ENCODE data around the gene PDE4D. TPM values are rescaled to one million over a fixed set of nuclear protein-coding genes. Genes with fewer than 3 reads are reported as not detected.

Gene PDE4D
- total RNA-seq, 1 donor from 2014 or later, result 85.8 TPM

GRCh38 chr5:59093329-59093728, 800.2 kb downstream of the PDE4D start:
- TF ChIP-seq, protein P1, sequence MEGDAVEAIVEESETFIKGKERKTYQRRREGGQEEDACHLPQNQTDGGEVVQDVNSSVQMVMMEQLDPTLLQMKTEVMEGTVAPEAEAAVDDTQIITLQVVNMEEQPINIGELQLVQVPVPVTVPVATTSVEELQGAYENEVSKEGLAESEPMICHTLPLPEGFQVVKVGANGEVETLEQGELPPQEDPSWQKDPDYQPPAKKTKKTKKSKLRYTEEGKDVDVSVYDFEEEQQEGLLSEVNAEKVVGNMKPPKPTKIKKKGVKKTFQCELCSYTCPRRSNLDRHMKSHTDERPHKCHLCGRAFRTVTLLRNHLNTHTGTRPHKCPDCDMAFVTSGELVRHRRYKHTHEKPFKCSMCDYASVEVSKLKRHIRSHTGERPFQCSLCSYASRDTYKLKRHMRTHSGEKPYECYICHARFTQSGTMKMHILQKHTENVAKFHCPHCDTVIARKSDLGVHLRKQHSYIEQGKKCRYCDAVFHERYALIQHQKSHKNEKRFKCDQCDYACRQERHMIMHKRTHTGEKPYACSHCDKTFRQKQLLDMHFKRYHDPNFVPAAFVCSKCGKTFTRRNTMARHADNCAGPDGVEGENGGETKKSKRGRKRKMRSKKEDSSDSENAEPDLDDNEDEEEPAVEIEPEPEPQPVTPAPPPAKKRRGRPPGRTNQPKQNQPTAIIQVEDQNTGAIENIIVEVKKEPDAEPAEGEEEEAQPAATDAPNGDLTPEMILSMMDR (IDR thresholded peaks at IDR 0.05), result no peak
- Histone ChIP-seq H3K4me3 (peak overlapping the region; percentile 51), H3K27me3 (no peaks in the 10 kb centered on the region), H3K9me3 (no peaks in the 10 kb centered on the region), H3K4me1 (peaks cover 6% of the 10 kb centered on the region), H3K36me3 (no peaks in the 10 kb centered on the region), H3K27ac (peak overlapping the region; percentile 34)
- ATAC-seq (peak; percentile 27), DNase-seq (no peak)
- intact Hi-C loops (cut with DNase I), result no loop called here

DNA sequence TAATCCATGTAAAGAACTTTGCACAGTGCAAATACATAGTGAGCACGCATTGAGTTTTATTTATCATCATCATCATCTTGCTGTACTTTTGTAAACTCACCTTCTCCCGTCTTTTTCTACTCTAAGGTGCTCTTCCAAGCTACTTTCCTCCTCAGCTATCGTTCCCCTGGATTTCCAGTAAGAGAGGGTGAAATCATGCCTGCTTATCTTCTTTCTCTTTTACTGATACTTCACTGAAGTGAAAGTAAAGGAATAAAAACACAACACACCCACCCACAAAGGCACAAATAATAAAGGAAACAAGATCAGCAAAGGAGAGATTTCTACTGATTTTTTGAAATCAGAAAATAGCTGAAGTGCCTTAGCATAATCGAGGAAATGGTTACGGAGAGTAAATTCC, 800.8 kb downstream of the PDE4D start:
- no peaks in the 10 kb centered on the region for H3K9me3 ChIP-seq
- peak overlapping the region; percentile 51 for H3K4me3 ChIP-seq
- intact Hi-C loops (cut with DNase I), result no loop called here
- TF ChIP-seq, protein P1 (IDR thresholded peaks at IDR 0.05), result no peak
- H3K27ac ChIP-seq, result peak overlapping the region; percentile 34
- no peaks in the 10 kb centered on the region for H3K27me3 ChIP-seq
- no peaks in the 10 kb centered on the region for H3K36me3 ChIP-seq
- DNase-seq (no peak), ATAC-seq (peak; percentile 35)
- H3K4me1 ChIP-seq, result peaks cover 6% of the 10 kb centered on the region

GRCh38 chr5:59091965-59092364, 801.6 kb downstream of the PDE4D start:
- Histone ChIP-seq H3K27ac (no peak overlapping the region), H3K4me3 (peak overlapping the region; percentile 51), H3K4me1 (peaks cover 6% of the 10 kb centered on the region), H3K9me3 (no peaks in the 10 kb centered on the region), H3K27me3 (no peaks in the 10 kb centered on the region), H3K36me3 (no peaks in the 10 kb centered on the region)
- TF ChIP-seq, protein P1 (IDR thresholded peaks at IDR 0.05), result no peak
- no peak for ATAC-seq
- intact Hi-C loops (cut with DNase I), result no loop called here
- DNase-seq, result no peak

- H3K27me3 ChIP-seq, result no peaks in the 10 kb centered on the region
- peaks cover 6% of the 10 kb centered on the region for H3K4me1 ChIP-seq
- no peak overlapping the region for H3K27ac ChIP-seq
- no peak overlapping the region for H3K4me3 ChIP-seq
- ATAC-seq (no peak), DNase-seq (no peak)
- TF ChIP-seq, protein P1 (IDR thresholded peaks at IDR 0.05), result no peak
- no peaks in the 10 kb centered on the region for H3K9me3 ChIP-seq
- intact Hi-C loops (cut with DNase I), result no loop called here
- no peaks in the 10 kb centered on the region for H3K36me3 ChIP-seq
Measured at GRCh38 chr5:59090323-59090722, 803.2 kb downstream of the PDE4D start.

DNA sequence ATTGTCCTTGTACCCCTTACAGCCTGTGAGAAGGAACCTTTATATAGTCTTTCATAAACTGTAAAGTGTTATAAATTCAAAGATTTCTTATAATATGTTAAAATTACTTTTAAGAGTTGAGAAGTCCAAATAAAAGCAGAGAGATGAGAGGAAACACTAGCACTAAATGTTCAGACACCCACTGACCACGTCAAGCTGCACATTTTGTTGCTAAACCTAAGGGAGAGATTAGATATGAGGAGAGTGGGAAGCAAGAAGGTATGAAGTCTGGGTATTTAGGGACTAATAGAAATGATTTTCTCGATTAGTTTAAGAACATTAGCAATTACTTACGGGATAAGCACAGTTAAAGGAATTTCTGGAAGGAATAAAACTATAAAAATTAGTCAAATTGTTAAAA, 803.8 kb downstream of the PDE4D start:
- no peak for ATAC-seq
- intact Hi-C loops (cut with DNase I), result no loop called here
- Histone ChIP-seq H3K36me3 (no peaks in the 10 kb centered on the region), H3K27ac (no peak overlapping the region), H3K4me1 (peaks cover 6% of the 10 kb centered on the region), H3K9me3 (no peaks in the 10 kb centered on the region), H3K4me3 (no peak overlapping the region), H3K27me3 (no peaks in the 10 kb centered on the region)
- TF ChIP-seq, protein P1 (IDR thresholded peaks at IDR 0.05), result no peak
- no peak for DNase-seq

DNA sequence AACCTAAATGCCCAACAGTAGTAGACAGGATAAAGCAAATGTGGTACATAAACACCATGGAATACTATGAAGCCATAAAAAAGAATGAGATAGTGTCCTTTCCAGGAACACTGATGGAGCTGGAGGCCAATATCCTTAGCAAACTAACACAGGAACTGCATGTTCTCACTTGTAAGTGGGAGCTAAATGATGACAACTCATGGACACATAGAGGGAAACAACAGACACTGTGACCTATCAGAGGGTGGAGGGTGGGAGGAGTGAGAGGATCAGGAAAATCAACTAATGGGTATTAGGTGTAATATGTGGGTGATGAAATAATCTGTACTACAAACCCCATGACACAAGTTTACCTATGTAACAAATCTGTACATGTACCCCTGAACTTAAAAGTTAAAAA, 805.0 kb downstream of the PDE4D start:
- Histone ChIP-seq H3K9me3 (no peaks in the 10 kb centered on the region), H3K27me3 (no peaks in the 10 kb centered on the region), H3K27ac (no peak overlapping the region), H3K36me3 (no peaks in the 10 kb centered on the region), H3K4me1 (peaks cover 3% of the 10 kb centered on the region), H3K4me3 (no peak overlapping the region)
- DNase-seq (no peak), ATAC-seq (no peak)
- TF ChIP-seq, protein P1 (IDR thresholded peaks at IDR 0.05), result no peak
- intact Hi-C loops (cut with DNase I), result no loop called here

Data from upper lobe of right lung (tissue), 1 donor.